H1 (cell line): ENCODE data around the gene GMCL2.

Experiments
- RXRA ChIP-seq: IDR thresholded peaks from 2 replicates; pipeline ENCODE4 v1.6.1; 2011; ENCODE audit warnings: low read depth, mild to moderate bottlenecking, low read length, moderate library complexity; ENCODE audit not compliant: insufficient read depth
- SAP30 ChIP-seq: fragments of 300-600 bp; sonication (generic); IDR thresholded peaks from 2 replicates; pipeline ENCODE4 v1.7.1; 2012; ENCODE audit warnings: low read length, moderate library complexity, mild to moderate bottlenecking, inconsistent platforms; ENCODE audit not compliant: insufficient read depth, insufficient replicate concordance
- SP1 ChIP-seq: IDR thresholded peaks from 2 replicates; pipeline ENCODE4 v1.6.1; 2011; ENCODE audit warnings: low read depth, low read length
- TF ChIP-seq, protein P1 (sequence below), 3 experiments: IDR thresholded peaks; 1 replicate in 2 of 3; 2 replicates in 1 of 3; pipeline versions ENCODE4 v1.5.1 to v1.6.1; 2011; ENCODE audit warnings: low read length in 3 of 3, mild to moderate bottlenecking in 3 of 3, inconsistent platforms in 2 of 3, low read depth in 1 of 3, moderate library complexity in 1 of 3; ENCODE audit not compliant: insufficient read depth in 1 of 3; ENCODE audit errors: control extremely low read depth in 1 of 3

DNA sequence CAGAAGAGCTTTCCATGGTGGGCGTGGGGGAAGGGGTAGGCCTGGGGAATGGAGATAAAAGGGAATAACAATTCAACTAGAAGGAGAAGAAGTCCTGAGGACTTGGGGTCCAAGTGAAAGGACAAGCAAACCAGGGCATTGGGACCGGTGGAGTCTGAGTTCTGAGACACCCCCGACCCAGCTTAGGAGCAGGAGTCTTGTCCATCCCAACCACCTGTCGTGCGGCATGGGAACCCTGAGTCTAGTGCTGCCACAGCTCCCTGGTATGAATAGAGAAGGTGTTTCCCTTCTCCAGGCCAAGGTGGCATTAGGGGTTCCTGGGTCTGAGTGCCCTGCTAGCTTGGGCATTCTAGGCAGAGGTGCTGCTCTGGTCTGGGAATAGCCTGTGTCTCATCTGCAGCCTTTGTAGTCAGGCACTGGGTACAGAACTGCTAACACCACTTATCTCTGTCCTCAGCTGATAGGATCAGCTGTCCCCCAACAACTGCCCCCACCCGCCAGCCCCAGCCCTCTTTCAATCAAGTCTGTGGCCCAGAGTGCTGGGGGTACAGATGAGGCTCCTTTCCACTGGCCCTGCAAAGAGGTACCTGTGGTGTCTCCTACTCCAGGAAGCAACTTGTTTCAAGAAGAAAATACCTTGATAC lies 27.1 kb upstream of the GMCL2 start:
- TF ChIP-seq RXRA (no peak), SAP30 (no peak), SP1 (no peak)
- TF ChIP-seq, protein P1, sequence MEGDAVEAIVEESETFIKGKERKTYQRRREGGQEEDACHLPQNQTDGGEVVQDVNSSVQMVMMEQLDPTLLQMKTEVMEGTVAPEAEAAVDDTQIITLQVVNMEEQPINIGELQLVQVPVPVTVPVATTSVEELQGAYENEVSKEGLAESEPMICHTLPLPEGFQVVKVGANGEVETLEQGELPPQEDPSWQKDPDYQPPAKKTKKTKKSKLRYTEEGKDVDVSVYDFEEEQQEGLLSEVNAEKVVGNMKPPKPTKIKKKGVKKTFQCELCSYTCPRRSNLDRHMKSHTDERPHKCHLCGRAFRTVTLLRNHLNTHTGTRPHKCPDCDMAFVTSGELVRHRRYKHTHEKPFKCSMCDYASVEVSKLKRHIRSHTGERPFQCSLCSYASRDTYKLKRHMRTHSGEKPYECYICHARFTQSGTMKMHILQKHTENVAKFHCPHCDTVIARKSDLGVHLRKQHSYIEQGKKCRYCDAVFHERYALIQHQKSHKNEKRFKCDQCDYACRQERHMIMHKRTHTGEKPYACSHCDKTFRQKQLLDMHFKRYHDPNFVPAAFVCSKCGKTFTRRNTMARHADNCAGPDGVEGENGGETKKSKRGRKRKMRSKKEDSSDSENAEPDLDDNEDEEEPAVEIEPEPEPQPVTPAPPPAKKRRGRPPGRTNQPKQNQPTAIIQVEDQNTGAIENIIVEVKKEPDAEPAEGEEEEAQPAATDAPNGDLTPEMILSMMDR (IDR thresholded peaks at IDR 0.05; ENCODE audit: control extremely low read depth in 1 of 3, insufficient read depth in 1 of 3, low read depth in 1 of 3, low read length in 3 of 3): no peak
